PC-3 (cell line): Measurements from ENCODE around the gene ADD1. TPM values are rescaled to one million over a fixed set of nuclear protein-coding genes. Genes with fewer than 3 reads are reported as not detected.
A peak's percentile ranks its signal among the peaks of the same experiment; 100 is the strongest.

Experiments used
- ATAC-seq: fragments of 200-7000 bp; cut with Tn5 transposase; 2 replicates; pipeline ENCODE4 v1.9.1; 2020; ENCODE audit warnings: mild to moderate bottlenecking, moderate library complexity
- BruUV-seq: library from RNA; stranded (reverse); fragments of 400-500 nt; replicated peaks from 2 replicates; lab custom pipeline; 2021; lab: Mats Ljungman, UMichigan
- CTCF ChIA-PET: fragments of 300-600 bp; sonication (Branson Sonifier 250); formaldehyde crosslinking; loops from one replicate; lab custom pipeline; 2022; ENCODE audit warnings: antibody characterized with exemption; lab: Charles Lee
- POLR2A ChIA-PET: fragments of 300-600 bp; sonication (Branson Sonifier 250); formaldehyde crosslinking; loops from one replicate; lab custom pipeline; 2022; ENCODE audit warnings: antibody characterized with exemption; ENCODE audit not compliant: unreplicated experiment; lab: Charles Lee
- DNase-seq: peaks from one replicate; pipeline ENCODE4 v3.0.0-alpha.2; 2015
- H2AFZ ChIP-seq: fragments of 300-600 bp; sonication (generic); 2 replicates; pipeline ENCODE4 v1.6.0; 2016; ENCODE audit warnings: antibody characterized with exemption, low read length
- H3F3A ChIP-seq: fragments of 300-600 bp; sonication (generic); one replicate; pipeline ENCODE4 v1.6.0; 2017; ENCODE audit warnings: antibody characterized with exemption, low read length, control low read depth, mild to moderate bottlenecking; ENCODE audit not compliant: unreplicated experiment
- H3K27ac ChIP-seq: fragments of 300-600 bp; sonication (generic); 2 replicates; pipeline ENCODE4 v1.5.1; 2016; ENCODE audit warnings: mild to moderate bottlenecking, low read length
- H3K27me3 ChIP-seq: fragments of 300-600 bp; sonication (generic); 2 replicates; pipeline ENCODE4 v1.6.1; 2016; ENCODE audit warnings: low read length, mixed read lengths
- H3K36me3 ChIP-seq: fragments of 300-600 bp; sonication (generic); 2 replicates; pipeline ENCODE4 v1.6.1; 2016; ENCODE audit warnings: low read depth, mixed run types, low read length, mixed read lengths
- H3K4me1 ChIP-seq: fragments of 300-600 bp; sonication (generic); 2 replicates; pipeline ENCODE4 v1.5.1; 2016; ENCODE audit warnings: low read length; ENCODE audit not compliant: insufficient read depth
- H3K4me2 ChIP-seq: fragments of 300-600 bp; sonication (generic); 2 replicates; pipeline ENCODE4 v1.6.0; 2016; ENCODE audit warnings: low read length
- H3K4me3 ChIP-seq: fragments of 300-600 bp; sonication (generic); 2 replicates; pipeline ENCODE4 v1.5.1; 2016; ENCODE audit warnings: mild to moderate bottlenecking, low read length, mixed read lengths
- H3K79me2 ChIP-seq: fragments of 300-600 bp; sonication (generic); 2 replicates; pipeline ENCODE4 v1.6.1; 2017; ENCODE audit warnings: low read length, mixed read lengths
- H3K9ac ChIP-seq: fragments of 300-600 bp; sonication (generic); 2 replicates; pipeline ENCODE4 v1.6.0; 2016; ENCODE audit warnings: mild to moderate bottlenecking, low read length
- H3K9me2 ChIP-seq: fragments of 300-600 bp; sonication (generic); replicated peaks from 2 replicates; pipeline ENCODE4 v1.6.1; 2016; ENCODE audit warnings: mixed run types, low read length, mixed read lengths
- H3K9me3 ChIP-seq: fragments of 300-600 bp; sonication (generic); 2 replicates; pipeline ENCODE4 v1.6.1; 2016; ENCODE audit warnings: low read length, mixed read lengths
- H4K20me1 ChIP-seq: fragments of 300-600 bp; sonication (generic); 2 replicates; pipeline ENCODE4 v1.6.1; 2016; ENCODE audit warnings: low read length, mixed read lengths
- CTCF ChIP-seq: fragments of 300-600 bp; sonication (generic); conservative IDR thresholded peaks from 2 replicates; pipeline ENCODE4 v1.5.1; 2017; ENCODE audit warnings: antibody characterized with exemption, low read depth, mild to moderate bottlenecking, low read length
- EZH2 ChIP-seq: fragments of 300-600 bp; sonication (generic); IDR thresholded peaks from one replicate; pipeline ENCODE4 v1.6.1; 2017; ENCODE audit warnings: antibody characterized with exemption, mild to moderate bottlenecking, low read length; ENCODE audit not compliant: unreplicated experiment
- EZH2phosphoT487 ChIP-seq: fragments of 300-600 bp; sonication (generic); IDR thresholded peaks from 2 replicates; pipeline ENCODE4 v1.6.1; 2018; ENCODE audit warnings: mild to moderate bottlenecking, antibody characterized with exemption, low read length, borderline replicate concordance
- intact Hi-C: fragments of 100-400 bp; cut with micrococcal nuclease; formaldehyde crosslinking; loops from 2 replicates; pipeline ENCODE4 v1.9.0; 2023
- total RNA-seq: library from RNA; depleted of rRNA; stranded (reverse); fragments of >200 nt; gene quantifications from 2 replicates; pipeline ENCODE4 v1.2.3, GENCODE V29; 2014

Gene ADD1
- total RNA-seq, 1 experiment from 2014 or later, result 118 TPM

- Histone ChIP-seq H3K9me2 (no peaks in the 10 kb centered on the region), H2AFZ (no peak overlapping the region), H3K9ac (no peak overlapping the region), H4K20me1 (no peaks in the 10 kb centered on the region), H3K79me2 (peaks cover under 1% of the 10 kb centered on the region), H3K27me3 (no peaks in the 10 kb centered on the region), H3K4me1 (no peaks in the 10 kb centered on the region), H3K36me3 (no peaks in the 10 kb centered on the region; the same call in 1 of the 2 replicates), H3K4me2 (no peak overlapping the region), H3K4me3 (no peak overlapping the region), H3K27ac (no peak overlapping the region), H3F3A (no peaks in the 10 kb centered on the region), H3K9me3 (no peaks in the 10 kb centered on the region)
- BruUV-seq, result no TSS peak
- TF ChIP-seq CTCF (no peak), EZH2 (no peak), EZH2phosphoT487 (no peak)
- ChIA-PET CTCF (no interaction called here), POLR2A (interaction anchor here (0.6 kb wide), 1 partner anchor 62 kb away, joined by 7 read pairs; no protein-coding TSS in a partner anchor)
- intact Hi-C loops, result no loop called here
- DNase-seq (no peak), ATAC-seq (no peak)
Measured at GRCh38 chr4:2927696-2928075, 84.0 kb downstream of the ADD1 start.

GRCh38 chr4:2928242-2929176, 84.9 kb downstream of the ADD1 start:
- POLR2A ChIA-PET, result no interaction called here
- Histone ChIP-seq H3K4me2 (no peak overlapping the region), H3F3A (no peaks in the 10 kb centered on the region), H3K27ac (no peak overlapping the region), H3K79me2 (peaks cover 9% of the 10 kb centered on the region), H3K27me3 (no peaks in the 10 kb centered on the region), H2AFZ (no peak overlapping the region), H3K4me1 (peaks cover 8% of the 10 kb centered on the region; the same call in 1 of the 2 replicates), H4K20me1 (no peaks in the 10 kb centered on the region), H3K9ac (no peak overlapping the region), H3K9me2 (no peaks in the 10 kb centered on the region), H3K4me3 (no peak overlapping the region), H3K9me3 (no peaks in the 10 kb centered on the region), H3K36me3 (no peaks in the 10 kb centered on the region; the same call in 1 of the 2 replicates)
- ATAC-seq (no peak), DNase-seq (no peak)
- CTCF ChIA-PET, result no interaction called here
- TF ChIP-seq EZH2 (no peak), EZH2phosphoT487 (no peak), CTCF (no peak)
- intact Hi-C loops, result no loop called here
- no TSS peak for BruUV-seq

- intact Hi-C loops, result no loop called here
- ATAC-seq (no peak), DNase-seq (no peak)
- Histone ChIP-seq H3K27me3 (no peaks in the 10 kb centered on the region), H3K9me3 (no peaks in the 10 kb centered on the region), H2AFZ (no peak overlapping the region), H3K36me3 (no peaks in the 10 kb centered on the region; the same call in 1 of the 2 replicates), H3K79me2 (peaks cover 14% of the 10 kb centered on the region), H3K9me2 (no peaks in the 10 kb centered on the region), H4K20me1 (no peaks in the 10 kb centered on the region), H3F3A (no peaks in the 10 kb centered on the region), H3K4me2 (no peak overlapping the region), H3K4me1 (peaks cover 11% of the 10 kb centered on the region; the same call in 1 of the 2 replicates), H3K27ac (no peak overlapping the region), H3K9ac (no peak overlapping the region), H3K4me3 (no peak overlapping the region)
- POLR2A ChIA-PET, result no interaction called here
- BruUV-seq, result TSS peak; percentile 55
- CTCF ChIA-PET, result no interaction called here
- no peak for TF ChIP-seq CTCF
- TF ChIP-seq EZH2phosphoT487, result no peak
- no peak for TF ChIP-seq EZH2
Measured at GRCh38 chr4:2929469-2929868, 85.8 kb downstream of the ADD1 start.
